SK-N-SH (cell line): ENCODE measurements around the gene RNF150. TPM values are rescaled to one million over a fixed set of nuclear protein-coding genes. Genes with fewer than 3 reads are reported as not detected.

Experiments
- CTCF ChIA-PET: fragments of 300-600, 350-600 bp; formaldehyde crosslinking; extraction: SDS; loops from one replicate; lab custom pipeline; 2021; lab: Yijun Ruan, JAX
- POLR2A ChIA-PET: fragments of 350-600 bp; sonication (Branson Sonifier 250); formaldehyde crosslinking; extraction: SDS; loops from one replicate; lab custom pipeline; 2020; ENCODE audit warnings: antibody characterized with exemption, inconsistent platforms; lab: Yijun Ruan, JAX
- DNase-seq: peaks from one replicate; pipeline ENCODE4 v3.0.0; 2012
- H2AFZ ChIP-seq: fragments of 200-600 bp; sonication (generic); 2 replicates; pipeline ENCODE4 v1.8.1; 2016; ENCODE audit warnings: antibody characterized with exemption, mild to moderate bottlenecking, low read depth
- H3F3A ChIP-seq: fragments of 200-600 bp; sonication (generic); replicated peaks from 2 replicates; pipeline ENCODE3; 2016; ENCODE audit warnings: antibody characterized with exemption, mild to moderate bottlenecking; ENCODE audit not compliant: insufficient read depth
- H3K27ac ChIP-seq, 2 experiments: fragments of 200-500 bp in 1 of 2; fragments of 200-600 bp in 1 of 2; sonication (Bioruptor generic) in 1 of 2; sonication (generic), shearing (Covaris generic) in 1 of 2; 2 replicates each; pipeline versions ENCODE4 v1.5.1 to v1.6.1; 2014 to 2016; ENCODE audit warnings: low read depth in 2 of 2, inconsistent platforms in 1 of 2, low read length in 1 of 2, mild to moderate bottlenecking in 1 of 2, mixed read lengths in 1 of 2
- H3K27me3 ChIP-seq: fragments of 200-600 bp; sonication (generic), shearing (Covaris generic); 2 replicates; pipeline ENCODE4 v1.6.1; 2016; ENCODE audit warnings: mixed run types; ENCODE audit not compliant: insufficient read depth
- H3K36me3 ChIP-seq, 2 experiments: fragments of 200-500 bp in 1 of 2; fragments of 200-600 bp in 1 of 2; sonication (Bioruptor generic) in 1 of 2; sonication (generic) in 1 of 2; replicated peaks in 1 of 2; 2 replicates each; pipeline versions ENCODE3 to v1.5.1; 2014 to 2016; ENCODE audit warnings: low read length in 1 of 2, mild to moderate bottlenecking in 1 of 2; ENCODE audit not compliant: insufficient read depth in 2 of 2, control insufficient read depth in 1 of 2
- H3K4me1 ChIP-seq, 2 experiments: fragments of 200-500 bp in 1 of 2; fragments of 200-600 bp in 1 of 2; sonication (Bioruptor generic) in 1 of 2; sonication (generic), shearing (Covaris generic) in 1 of 2; 2 replicates each; pipeline versions ENCODE4 v1.5.1 to v1.6.1; 2014 to 2016; ENCODE audit warnings: low read depth in 1 of 2, low read length in 1 of 2, mixed run types in 1 of 2; ENCODE audit not compliant: insufficient read depth in 2 of 2, control insufficient read depth in 1 of 2
- H3K4me2 ChIP-seq: fragments of 200-600 bp; sonication (generic), shearing (Covaris generic); 2 replicates; pipeline ENCODE4 v1.6.1; 2017; ENCODE audit warnings: mixed run types
- H3K4me3 ChIP-seq, 2 experiments: fragments of 200-500 bp in 1 of 2; fragments of 200-600 bp in 1 of 2; sonication (Bioruptor generic) in 1 of 2; sonication (generic), shearing (Covaris generic) in 1 of 2; 2 replicates each; pipeline versions ENCODE4 v1.5.1 to v1.8.1; 2014 to 2016; ENCODE audit warnings: low read depth in 2 of 2, inconsistent platforms in 1 of 2, low read length in 1 of 2, mild to moderate bottlenecking in 1 of 2, mixed read lengths in 1 of 2, moderate library complexity in 1 of 2
- H3K79me2 ChIP-seq: fragments of 200-600 bp; sonication (generic); 2 replicates; pipeline ENCODE4 v1.8.1; 2017; ENCODE audit warnings: mild to moderate bottlenecking; ENCODE audit not compliant: insufficient read depth
- H3K9ac ChIP-seq: fragments of 200-600 bp; sonication (generic); 2 replicates; pipeline ENCODE4 v1.6.1; 2017; ENCODE audit warnings: mixed run types
- H3K9me2 ChIP-seq: fragments of 200-600 bp; sonication (generic); 2 replicates; pipeline ENCODE4 v1.6.1; 2017; ENCODE audit warnings: mixed run types
- H3K9me3 ChIP-seq: fragments of 200-600 bp; sonication (generic); 2 replicates; pipeline ENCODE4 v1.6.1; 2017; ENCODE audit warnings: mixed run types, mild to moderate bottlenecking, moderate library complexity
- H4K20me1 ChIP-seq: fragments of 200-600 bp; sonication (generic); 2 replicates; pipeline ENCODE4 v1.6.1; 2017; ENCODE audit warnings: mild to moderate bottlenecking, mixed run types; ENCODE audit not compliant: insufficient read depth
- FOXM1 ChIP-seq: IDR thresholded peaks from 2 replicates; pipeline ENCODE4 v1.4.0; 2012; ENCODE audit warnings: low read depth, mild to moderate bottlenecking
- GATA2 ChIP-seq: sonication (generic); formaldehyde crosslinking; IDR thresholded peaks from 2 replicates; pipeline ENCODE4 v1.5.0; 2020; ENCODE audit warnings: mild to moderate bottlenecking, missing genetic modification reagents
- NFIC ChIP-seq: IDR thresholded peaks from 2 replicates; pipeline ENCODE4 v1.4.0; 2012; ENCODE audit warnings: borderline replicate concordance
- NRF1 ChIP-seq: IDR thresholded peaks from 2 replicates; pipeline ENCODE4 v1.6.1; 2012; ENCODE audit warnings: low read depth, mild to moderate bottlenecking, low read length
- POLR2AphosphoS5 ChIP-seq: IDR thresholded peaks from 2 replicates; pipeline ENCODE4 v1.6.1; 2012; ENCODE audit warnings: low read depth, low read length
- RFX5 ChIP-seq: IDR thresholded peaks from 2 replicates; pipeline ENCODE4 v1.6.1; 2012; ENCODE audit warnings: mild to moderate bottlenecking, improper control_type of control experiment, low read length
- RXRA ChIP-seq: IDR thresholded peaks from 2 replicates; pipeline ENCODE4 v1.4.0; 2012; ENCODE audit warnings: low read depth, mild to moderate bottlenecking, borderline replicate concordance
- TEAD4 ChIP-seq: IDR thresholded peaks from 2 replicates; pipeline ENCODE4 v1.4.0; 2012; ENCODE audit warnings: mild to moderate bottlenecking, borderline replicate concordance; ENCODE audit not compliant: insufficient read depth
- YY1 ChIP-seq: IDR thresholded peaks from 2 replicates; pipeline ENCODE4 v1.4.0; 2012; ENCODE audit warnings: low read depth, mild to moderate bottlenecking
- WGBS: methylation state at CpG from one replicate; pipeline ENCODE4 v1.1.6; 2017; ENCODE audit warnings: low lambda C conversion rate; 5-methylcytosine and 5-hydroxymethylcytosine counted together
- polyA plus RNA-seq, 3 experiments: library from polyadenylated mRNA; depleted of rRNA; stranded (reverse); fragments of >200 nt; gene quantifications; 2 replicates each; pipeline ENCODE4 v1.2.3, GENCODE V29; 2012
- TF ChIP-seq, protein P1 (sequence below): IDR thresholded peaks from 2 replicates; pipeline ENCODE4 v1.4.0; 2012; ENCODE audit warnings: low read depth
- TF ChIP-seq, protein P2 (sequence below): IDR thresholded peaks from 2 replicates; pipeline ENCODE4 v1.6.1; 2012; ENCODE audit warnings: mild to moderate bottlenecking, low read depth, low read length, moderate library complexity
- TF ChIP-seq, protein P3 (sequence below): IDR thresholded peaks from 2 replicates; pipeline ENCODE4 v1.4.0; 2012; ENCODE audit warnings: low read depth, borderline replicate concordance

The RNF150 gene
- polyA plus RNA-seq, 1 of the 3 experiments (the other 2 are of a cell fraction): 5.8 TPM

DNA sequence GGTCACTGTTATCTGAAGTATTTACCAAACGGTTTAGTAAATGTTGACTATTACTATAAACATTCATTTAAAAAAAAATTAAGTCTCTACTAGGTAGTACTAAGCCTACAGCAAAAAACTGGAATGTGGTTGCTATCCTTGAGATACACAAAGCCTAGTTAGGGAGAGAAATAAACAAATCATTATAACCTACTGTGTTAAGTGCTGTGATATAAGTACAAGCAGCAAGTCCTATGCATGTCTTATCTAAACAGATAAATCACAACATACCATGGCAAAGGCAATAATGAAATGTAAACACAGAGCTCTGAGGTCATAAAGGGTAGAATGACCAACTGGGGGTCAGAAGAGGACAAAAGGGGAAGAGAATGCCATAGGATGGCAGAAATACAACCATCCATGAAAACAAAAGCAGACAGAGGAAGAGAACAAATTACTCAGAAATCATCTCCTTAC is 92.2 kb downstream of the RNF150 start:
- Histone ChIP-seq H3K4me2 (no peak overlapping the region), H3K9me3 (no peaks in the 10 kb centered on the region), H3K27me3 (no peaks in the 10 kb centered on the region), H3K9me2 (no peaks in the 10 kb centered on the region), H3K36me3 (peaks cover 0 to 8% of the 10 kb centered on the region in 2 experiments), H3F3A (peaks cover 12% of the 10 kb centered on the region), H3K4me1 (peaks cover 8 to 13% of the 10 kb centered on the region in 2 experiments; a peak in 2 of 4 replicates), H3K79me2 (peaks cover 90% of the 10 kb centered on the region), H3K27ac (no peak overlapping the region; a peak in 1 of 4 replicates), H4K20me1 (0 out of 2 replicates have a peak, but pooled peaks cover 4% of the 10 kb centered on the region), H2AFZ (no peak overlapping the region), H3K9ac (no peak overlapping the region), H3K4me3 (no peak overlapping the region)
- POLR2A ChIA-PET: no interaction called here
- CTCF ChIA-PET: interaction anchor here (1.2 to 2.0 kb wide), 3 partner anchors 12 to 93 kb away, joined by 3 to 7 read pairs (median 6); partner anchors contain the start of gene RNF150
- DNase-seq: no peak
- 0 out of 2 replicates have a peak, but pooled peaks have one; percentile 35 for TF ChIP-seq RXRA
- TF ChIP-seq FOXM1: no peak
- 65% methylated on average over 1 of the region's 1 CpG for WGBS

DNA sequence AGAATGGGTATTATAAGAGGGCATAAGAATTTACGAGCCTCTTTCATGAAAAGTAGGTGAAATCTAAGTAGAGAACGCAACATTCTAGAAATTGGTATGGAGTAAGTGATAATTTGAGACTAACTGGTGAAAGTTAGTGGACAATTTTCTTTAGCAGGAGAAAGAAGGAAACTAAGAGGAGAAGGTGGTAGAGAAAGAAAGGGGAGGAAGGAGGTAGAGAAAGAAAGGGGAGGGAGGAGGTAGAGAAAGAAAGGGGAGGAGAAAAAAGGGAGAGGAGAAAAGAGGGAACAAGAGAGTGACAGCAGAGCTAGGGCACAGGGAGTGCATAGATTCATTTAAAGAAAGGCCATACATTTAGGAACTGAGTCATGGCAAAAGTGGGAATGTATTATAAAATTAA is 94.1 kb downstream of the RNF150 start:
- ChIA-PET POLR2A (no interaction called here), CTCF (no interaction called here)
- H3K27ac ChIP-seq: no peak overlapping the region
- H3K4me2 ChIP-seq: no peak overlapping the region
- H2AFZ ChIP-seq: no peak overlapping the region
- H3K79me2 ChIP-seq: peaks cover 78% of the 10 kb centered on the region
- TF ChIP-seq GATA2 (CRISPR knock-in tag) (no peak), RXRA (no peak), TEAD4 (no peak), POLR2AphosphoS5 (no peak), RFX5 (no peak), YY1 (no peak), NFIC (no peak), FOXM1 (no peak), NRF1 (no peak)
- TF ChIP-seq, protein P1, sequence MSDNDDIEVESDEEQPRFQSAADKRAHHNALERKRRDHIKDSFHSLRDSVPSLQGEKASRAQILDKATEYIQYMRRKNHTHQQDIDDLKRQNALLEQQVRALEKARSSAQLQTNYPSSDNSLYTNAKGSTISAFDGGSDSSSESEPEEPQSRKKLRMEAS: no peak
- TF ChIP-seq, protein P2, sequence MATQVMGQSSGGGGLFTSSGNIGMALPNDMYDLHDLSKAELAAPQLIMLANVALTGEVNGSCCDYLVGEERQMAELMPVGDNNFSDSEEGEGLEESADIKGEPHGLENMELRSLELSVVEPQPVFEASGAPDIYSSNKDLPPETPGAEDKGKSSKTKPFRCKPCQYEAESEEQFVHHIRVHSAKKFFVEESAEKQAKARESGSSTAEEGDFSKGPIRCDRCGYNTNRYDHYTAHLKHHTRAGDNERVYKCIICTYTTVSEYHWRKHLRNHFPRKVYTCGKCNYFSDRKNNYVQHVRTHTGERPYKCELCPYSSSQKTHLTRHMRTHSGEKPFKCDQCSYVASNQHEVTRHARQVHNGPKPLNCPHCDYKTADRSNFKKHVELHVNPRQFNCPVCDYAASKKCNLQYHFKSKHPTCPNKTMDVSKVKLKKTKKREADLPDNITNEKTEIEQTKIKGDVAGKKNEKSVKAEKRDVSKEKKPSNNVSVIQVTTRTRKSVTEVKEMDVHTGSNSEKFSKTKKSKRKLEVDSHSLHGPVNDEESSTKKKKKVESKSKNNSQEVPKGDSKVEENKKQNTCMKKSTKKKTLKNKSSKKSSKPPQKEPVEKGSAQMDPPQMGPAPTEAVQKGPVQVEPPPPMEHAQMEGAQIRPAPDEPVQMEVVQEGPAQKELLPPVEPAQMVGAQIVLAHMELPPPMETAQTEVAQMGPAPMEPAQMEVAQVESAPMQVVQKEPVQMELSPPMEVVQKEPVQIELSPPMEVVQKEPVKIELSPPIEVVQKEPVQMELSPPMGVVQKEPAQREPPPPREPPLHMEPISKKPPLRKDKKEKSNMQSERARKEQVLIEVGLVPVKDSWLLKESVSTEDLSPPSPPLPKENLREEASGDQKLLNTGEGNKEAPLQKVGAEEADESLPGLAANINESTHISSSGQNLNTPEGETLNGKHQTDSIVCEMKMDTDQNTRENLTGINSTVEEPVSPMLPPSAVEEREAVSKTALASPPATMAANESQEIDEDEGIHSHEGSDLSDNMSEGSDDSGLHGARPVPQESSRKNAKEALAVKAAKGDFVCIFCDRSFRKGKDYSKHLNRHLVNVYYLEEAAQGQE: no peak
- TF ChIP-seq, protein P3, sequence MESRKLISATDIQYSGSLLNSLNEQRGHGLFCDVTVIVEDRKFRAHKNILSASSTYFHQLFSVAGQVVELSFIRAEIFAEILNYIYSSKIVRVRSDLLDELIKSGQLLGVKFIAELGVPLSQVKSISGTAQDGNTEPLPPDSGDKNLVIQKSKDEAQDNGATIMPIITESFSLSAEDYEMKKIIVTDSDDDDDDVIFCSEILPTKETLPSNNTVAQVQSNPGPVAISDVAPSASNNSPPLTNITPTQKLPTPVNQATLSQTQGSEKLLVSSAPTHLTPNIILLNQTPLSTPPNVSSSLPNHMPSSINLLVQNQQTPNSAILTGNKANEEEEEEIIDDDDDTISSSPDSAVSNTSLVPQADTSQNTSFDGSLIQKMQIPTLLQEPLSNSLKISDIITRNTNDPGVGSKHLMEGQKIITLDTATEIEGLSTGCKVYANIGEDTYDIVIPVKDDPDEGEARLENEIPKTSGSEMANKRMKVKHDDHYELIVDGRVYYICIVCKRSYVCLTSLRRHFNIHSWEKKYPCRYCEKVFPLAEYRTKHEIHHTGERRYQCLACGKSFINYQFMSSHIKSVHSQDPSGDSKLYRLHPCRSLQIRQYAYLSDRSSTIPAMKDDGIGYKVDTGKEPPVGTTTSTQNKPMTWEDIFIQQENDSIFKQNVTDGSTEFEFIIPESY: no peak
- H3K9me2 ChIP-seq: no peaks in the 10 kb centered on the region
- 0 out of 2 replicates have a peak, but pooled peaks cover 4% of the 10 kb centered on the region for H4K20me1 ChIP-seq
- H3F3A ChIP-seq: peaks cover 6% of the 10 kb centered on the region
- H3K27me3 ChIP-seq: no peaks in the 10 kb centered on the region
- no peak overlapping the region for H3K4me3 ChIP-seq
- no peak overlapping the region for H3K9ac ChIP-seq
- 92% methylated on average over 2 of the region's 2 CpGs for WGBS
- H3K4me1 ChIP-seq: peaks cover 8 to 10% of the 10 kb centered on the region in 2 experiments; a peak in 2 of 4 replicates
- no peak for DNase-seq
- H3K9me3 ChIP-seq: no peaks in the 10 kb centered on the region
- H3K36me3 ChIP-seq: peaks cover 5 to 10% of the 10 kb centered on the region in 2 experiments
